Measurements from ENCODE around the gene TUBB.
A peak's percentile ranks its signal among the peaks of the same experiment; 100 is the strongest.
"Not testable (repeated sequence)": the region's sequence is repeated elsewhere in the genome, so short reads cannot be mapped to it uniquely, and the experiment has no call there.

Gene TUBB

GRCh38 chr6:30763618-30764489 is 43.7 kb downstream of the TUBB start:
- peak; percentile 86 for DNase-seq

GRCh38 chr6:30764490-30765043 is 44.4 kb downstream of the TUBB start:
- DNase-seq = not testable (repeated sequence)

- DNase-seq = not testable (repeated sequence)
Measured at GRCh38 chr6:30765495-30765894, 45.3 kb downstream of the TUBB start.

- no peak for DNase-seq
Measured at GRCh38 chr6:30766461-30767157, 46.5 kb downstream of the TUBB start.

- no peak for DNase-seq
Measured at GRCh38 chr6:30767158-30767943, 47.2 kb downstream of the TUBB start.

GRCh38 chr6:30767944-30768301 is 47.8 kb downstream of the TUBB start:
- no peak for DNase-seq

GRCh38 chr6:30768634-30769087 is 48.5 kb downstream of the TUBB start:
- DNase-seq = no peak

- no peak for DNase-seq
Measured at GRCh38 chr6:30769088-30769852, 49.1 kb downstream of the TUBB start.

- DNase-seq = no peak
Measured at GRCh38 chr6:30769853-30770524, 49.8 kb downstream of the TUBB start.

GRCh38 chr6:30770592-30770991 is 50.4 kb downstream of the TUBB start:
- DNase-seq = no peak

GRCh38 chr6:30774701-30775100 is 54.5 kb downstream of the TUBB start:
- DNase-seq = no peak
